Neural cell (in vitro differentiated cells): Measurements from ENCODE around the gene PXMP2. TPM values are rescaled to one million over a fixed set of nuclear protein-coding genes. Genes with fewer than 3 reads are reported as not detected.
A peak's percentile ranks its signal among the peaks of the same experiment; 100 is the strongest.

Experiments
- H2AFZ ChIP-seq: fragments of 200-600, 300-800 bp; sonication (generic), shearing (Covaris generic); 2 replicates; pipeline ENCODE4 v1.6.0; 2014; ENCODE audit warnings: low read depth, mild to moderate bottlenecking, antibody characterized with exemption, low read length, moderate library complexity
- H3F3A ChIP-seq: fragments of 200-600 bp; shearing (Covaris generic); 2 replicates; pipeline ENCODE4 v1.6.1; 2016; ENCODE audit warnings: mild to moderate bottlenecking, moderate library complexity, mixed read lengths, antibody characterized with exemption, low read length; ENCODE audit not compliant: insufficient read depth, poor library complexity, severe bottlenecking
- H3K27ac ChIP-seq: fragments of 200-600, 300-800 bp; sonication (generic), shearing (Covaris generic); 2 replicates; pipeline ENCODE4 v1.5.1; 2014; ENCODE audit warnings: mild to moderate bottlenecking, low read length, moderate library complexity
- H3K27me3 ChIP-seq: fragments of 300-800, 200-600 bp; sonication (generic), shearing (Covaris generic); 2 replicates; pipeline ENCODE4 v1.6.0; 2014; ENCODE audit warnings: mild to moderate bottlenecking, low read depth, low read length, moderate library complexity; ENCODE audit not compliant: insufficient read depth
- H3K36me3 ChIP-seq: fragments of 300-800, 200-600 bp; sonication (generic), shearing (Covaris generic); 2 replicates; pipeline ENCODE4 v1.5.1; 2014; ENCODE audit warnings: mild to moderate bottlenecking, antibody characterized with exemption, low read length, moderate library complexity; ENCODE audit not compliant: insufficient read depth
- H3K4me2 ChIP-seq: fragments of 300-800, 200-600 bp; sonication (generic), shearing (Covaris generic); 2 replicates; pipeline ENCODE4 v1.6.0; 2014; ENCODE audit warnings: mild to moderate bottlenecking, low read length
- H3K4me3 ChIP-seq: fragments of 300-800, 200-600 bp; sonication (generic), shearing (Covaris generic); 2 replicates; pipeline ENCODE4 v1.5.1; 2014; ENCODE audit warnings: mild to moderate bottlenecking, low read length, moderate library complexity
- H3K79me2 ChIP-seq: fragments of 200-600 bp; shearing (Covaris generic); replicated peaks from 2 replicates; pipeline ENCODE4 v1.6.0; 2014; ENCODE audit warnings: mild to moderate bottlenecking, low read length, moderate library complexity; ENCODE audit not compliant: insufficient read depth
- H3K9ac ChIP-seq: fragments of 300-800, 200-600 bp; sonication (generic), shearing (Covaris generic); 2 replicates; pipeline ENCODE4 v1.6.1; 2016; ENCODE audit warnings: mild to moderate bottlenecking, low read length, mixed read lengths
- H3K9me2 ChIP-seq: fragments of 200-600 bp; shearing (Covaris generic); 2 replicates; pipeline ENCODE4 v1.6.1; 2016; ENCODE audit warnings: mild to moderate bottlenecking, low read length, mixed read lengths; ENCODE audit not compliant: insufficient read depth
- H3K9me3 ChIP-seq: fragments of 200-600, 300-800 bp; sonication (generic), shearing (Covaris generic); 2 replicates; pipeline ENCODE4 v1.6.1; 2016; ENCODE audit warnings: mild to moderate bottlenecking, mixed run types, low read length, moderate library complexity, mixed read lengths
- H4K20me1 ChIP-seq: fragments of 200-600 bp; shearing (Covaris generic); 2 replicates; pipeline ENCODE4 v1.6.1; 2016; ENCODE audit warnings: mild to moderate bottlenecking, mixed run types; ENCODE audit not compliant: insufficient read depth
- EP300 ChIP-seq: fragments of 450-650 bp; conservative IDR thresholded peaks from 2 replicates; pipeline ENCODE4 v1.6.1; 2014; ENCODE audit warnings: antibody characterized with exemption, mild to moderate bottlenecking, moderate library complexity; ENCODE audit not compliant: poor library complexity, severe bottlenecking
- EZH2 ChIP-seq: fragments of 200-600, 300-800 bp; shearing (Covaris generic), sonication (generic); IDR thresholded peaks from 2 replicates; pipeline ENCODE4 v1.6.1; 2014; ENCODE audit warnings: antibody characterized with exemption, low read length, borderline replicate concordance, mild to moderate bottlenecking; ENCODE audit not compliant: insufficient read depth, poor library complexity, severe bottlenecking
- MXI1 ChIP-seq: fragments of 450-650 bp; conservative IDR thresholded peaks from 2 replicates; pipeline ENCODE4 v1.6.1; 2014; ENCODE audit warnings: antibody characterized with exemption, mild to moderate bottlenecking; ENCODE audit not compliant: poor library complexity, severe bottlenecking
- POLR2AphosphoS5 ChIP-seq: IDR thresholded peaks from 2 replicates; pipeline ENCODE4 v1.6.1; 2012
- RAD21 ChIP-seq: fragments of 450-650 bp; conservative IDR thresholded peaks from 2 replicates; pipeline ENCODE4 v1.6.1; 2014; ENCODE audit warnings: antibody characterized with exemption, mild to moderate bottlenecking, moderate library complexity
- SMC3 ChIP-seq: fragments of 450-650 bp; conservative IDR thresholded peaks from 2 replicates; pipeline ENCODE4 v1.6.1; 2014; ENCODE audit warnings: antibody characterized with exemption, mild to moderate bottlenecking, moderate library complexity; ENCODE audit not compliant: poor library complexity
- TAF1 ChIP-seq: IDR thresholded peaks from 2 replicates; pipeline ENCODE4 v1.6.1; 2012; ENCODE audit warnings: low read depth
- polyA plus RNA-seq: library from polyadenylated mRNA; depleted of rRNA; stranded (reverse); fragments of >200 nt; gene quantifications from 2 replicates; pipeline ENCODE4 v1.2.3, GENCODE V29; 2014
- TF ChIP-seq, protein P1 (sequence below): IDR thresholded peaks from 2 replicates; pipeline ENCODE4 v1.6.1; 2012; ENCODE audit warnings: borderline replicate concordance
- TF ChIP-seq, protein P2 (sequence below): fragments of 450-650 bp; IDR thresholded peaks from 2 replicates; pipeline ENCODE4 v1.5.1; 2014; ENCODE audit warnings: antibody characterized with exemption, mild to moderate bottlenecking, moderate library complexity; ENCODE audit not compliant: poor library complexity, severe bottlenecking

The PXMP2 gene
- polyA plus RNA-seq, 1 donor from 2014 or later: 95.8 TPM

DNA sequence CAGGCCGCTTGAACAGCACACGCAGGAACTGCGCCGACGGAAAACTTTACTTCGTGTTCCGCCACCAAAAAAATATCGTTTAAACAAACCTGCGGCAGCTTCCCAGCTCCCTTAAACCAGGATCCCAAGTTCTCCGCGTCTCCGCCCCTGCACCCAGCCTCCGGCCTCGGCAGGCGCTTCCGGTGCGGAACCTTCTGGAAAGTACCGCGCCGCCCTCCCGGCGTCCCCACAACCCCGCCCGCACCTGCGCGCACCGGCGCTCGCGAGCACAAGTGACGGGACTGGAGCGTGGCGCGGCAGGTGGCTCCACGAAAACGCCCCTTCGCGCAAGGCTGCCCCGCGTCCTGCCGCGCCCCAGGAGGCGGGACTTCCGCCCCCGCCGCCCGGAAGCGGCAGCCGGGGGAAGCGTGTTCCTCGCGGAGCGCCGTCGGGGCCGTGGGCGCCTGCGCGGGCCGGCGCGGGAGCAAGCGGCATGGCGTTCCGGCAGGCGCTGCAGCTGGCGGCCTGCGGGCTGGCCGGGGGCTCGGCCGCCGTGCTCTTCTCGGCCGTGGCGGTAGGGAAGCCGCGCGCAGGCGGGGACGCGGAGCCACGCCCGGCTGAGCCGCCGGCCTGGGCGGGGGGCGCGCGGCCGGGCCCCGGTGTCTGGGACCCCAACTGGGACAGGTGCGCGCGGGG lies 23.2 kb downstream of the PXMP2 start, which contains the start of gene PGAM5:
Gene PGAM5, plus strand, starts transcription at position 438 of the 675 bp plus-strand sequence. Its CDS starts 35 bp downstream, at position 473.
- peak within 1 kb of the TSS; percentile 45 for H2AFZ ChIP-seq
- TF ChIP-seq SMC3 (peak; percentile 12), EZH2 (no peak), MXI1 (peak; percentile 98), EP300 (peak; percentile 79)
- H3K9me2 ChIP-seq: no peaks in the 10 kb centered on the region
- H3K9me3 ChIP-seq: no peaks in the 10 kb centered on the region
- H3K27me3 ChIP-seq: no peaks in the 10 kb centered on the region
- no peaks in the 10 kb centered on the region for H3K36me3 ChIP-seq
- peak within 1 kb of the TSS; percentile 95 for H3K4me3 ChIP-seq
- peak within 1 kb of the TSS; percentile 69 for H3K9ac ChIP-seq
- H3K79me2 ChIP-seq: peaks cover 19% of the 10 kb centered on the region
- H3F3A ChIP-seq: no peaks in the 10 kb centered on the region
- H3K27ac ChIP-seq: peak within 1 kb of the TSS; percentile 24
- no peaks in the 10 kb centered on the region for H4K20me1 ChIP-seq
- peak within 1 kb of the TSS; percentile 76 for H3K4me2 ChIP-seq

DNA sequence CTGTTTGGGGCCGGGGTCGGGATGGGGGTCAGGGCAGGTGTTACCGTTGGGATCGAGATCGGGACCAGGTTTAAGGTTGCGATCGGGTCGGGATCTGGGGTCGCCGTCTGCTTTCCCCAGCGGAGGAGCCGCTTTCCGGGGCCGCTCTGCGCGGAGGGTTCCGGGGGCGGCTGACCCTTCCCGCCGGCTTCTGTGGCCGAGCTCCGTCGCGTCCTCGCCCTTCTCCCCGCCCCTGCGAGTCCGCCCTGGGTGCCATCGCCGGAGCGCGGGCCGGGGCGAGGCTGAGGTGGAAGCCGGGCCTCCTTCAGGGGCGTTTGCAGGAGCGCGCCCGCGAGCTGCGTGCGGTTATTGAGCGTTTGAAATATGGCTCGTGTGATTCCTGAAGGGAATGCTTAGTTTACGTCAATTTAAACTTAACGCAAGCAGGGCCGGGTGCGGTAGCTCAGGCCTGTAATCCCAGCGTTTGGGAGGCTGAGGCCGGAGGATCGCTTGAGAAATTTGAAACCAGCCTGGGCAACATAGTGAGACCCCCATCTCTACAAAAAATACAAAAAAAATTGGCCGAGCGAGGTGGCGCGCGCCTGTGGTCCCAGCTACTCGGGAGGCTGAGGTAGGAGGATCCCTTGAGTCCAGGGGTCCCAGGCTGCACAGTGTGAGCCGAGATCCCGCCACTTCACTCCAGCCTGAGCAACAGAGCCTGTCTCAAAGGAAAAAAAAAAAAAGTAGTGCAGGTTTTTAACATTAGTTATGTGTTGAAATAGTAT lies 23.9 kb downstream of the PXMP2 start:
- Histone ChIP-seq H3K4me3 (peak overlapping the region; percentile 95), H4K20me1 (no peaks in the 10 kb centered on the region), H3K79me2 (peaks cover 19% of the 10 kb centered on the region), H3K9me2 (no peaks in the 10 kb centered on the region), H3K27ac (peak overlapping the region; percentile 24), H3K9ac (peak overlapping the region; percentile 69), H3F3A (no peaks in the 10 kb centered on the region), H3K9me3 (no peaks in the 10 kb centered on the region), H3K4me2 (peak overlapping the region; percentile 48), H3K27me3 (no peaks in the 10 kb centered on the region), H3K36me3 (no peaks in the 10 kb centered on the region), H2AFZ (peak overlapping the region; percentile 33)
- TF ChIP-seq SMC3 (no peak), POLR2AphosphoS5 (no peak), RAD21 (no peak)
- TF ChIP-seq, protein P1, sequence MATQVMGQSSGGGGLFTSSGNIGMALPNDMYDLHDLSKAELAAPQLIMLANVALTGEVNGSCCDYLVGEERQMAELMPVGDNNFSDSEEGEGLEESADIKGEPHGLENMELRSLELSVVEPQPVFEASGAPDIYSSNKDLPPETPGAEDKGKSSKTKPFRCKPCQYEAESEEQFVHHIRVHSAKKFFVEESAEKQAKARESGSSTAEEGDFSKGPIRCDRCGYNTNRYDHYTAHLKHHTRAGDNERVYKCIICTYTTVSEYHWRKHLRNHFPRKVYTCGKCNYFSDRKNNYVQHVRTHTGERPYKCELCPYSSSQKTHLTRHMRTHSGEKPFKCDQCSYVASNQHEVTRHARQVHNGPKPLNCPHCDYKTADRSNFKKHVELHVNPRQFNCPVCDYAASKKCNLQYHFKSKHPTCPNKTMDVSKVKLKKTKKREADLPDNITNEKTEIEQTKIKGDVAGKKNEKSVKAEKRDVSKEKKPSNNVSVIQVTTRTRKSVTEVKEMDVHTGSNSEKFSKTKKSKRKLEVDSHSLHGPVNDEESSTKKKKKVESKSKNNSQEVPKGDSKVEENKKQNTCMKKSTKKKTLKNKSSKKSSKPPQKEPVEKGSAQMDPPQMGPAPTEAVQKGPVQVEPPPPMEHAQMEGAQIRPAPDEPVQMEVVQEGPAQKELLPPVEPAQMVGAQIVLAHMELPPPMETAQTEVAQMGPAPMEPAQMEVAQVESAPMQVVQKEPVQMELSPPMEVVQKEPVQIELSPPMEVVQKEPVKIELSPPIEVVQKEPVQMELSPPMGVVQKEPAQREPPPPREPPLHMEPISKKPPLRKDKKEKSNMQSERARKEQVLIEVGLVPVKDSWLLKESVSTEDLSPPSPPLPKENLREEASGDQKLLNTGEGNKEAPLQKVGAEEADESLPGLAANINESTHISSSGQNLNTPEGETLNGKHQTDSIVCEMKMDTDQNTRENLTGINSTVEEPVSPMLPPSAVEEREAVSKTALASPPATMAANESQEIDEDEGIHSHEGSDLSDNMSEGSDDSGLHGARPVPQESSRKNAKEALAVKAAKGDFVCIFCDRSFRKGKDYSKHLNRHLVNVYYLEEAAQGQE: no peak

DNA sequence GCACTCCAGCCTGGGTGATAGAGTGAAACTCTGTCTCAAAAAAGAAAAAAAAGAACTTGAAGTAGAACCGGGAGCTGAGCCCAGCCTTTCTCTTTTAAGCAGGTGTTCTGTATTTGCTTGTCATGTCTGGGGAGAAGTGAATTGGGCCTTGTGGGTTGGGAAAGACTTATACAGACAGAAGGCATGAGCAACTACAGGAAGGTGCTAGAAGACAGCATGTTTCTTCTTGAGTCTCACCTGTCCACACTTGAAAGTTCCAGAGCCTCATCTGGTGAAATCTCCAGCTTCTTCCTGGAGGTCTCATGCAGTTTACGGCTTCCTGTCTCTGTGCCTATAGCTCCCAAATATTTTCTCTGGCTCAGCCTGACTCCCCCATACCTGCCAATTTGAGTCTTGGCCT lies 25.7 kb downstream of the PXMP2 start:
- Histone ChIP-seq H2AFZ (no peak overlapping the region), H3K4me2 (no peak overlapping the region), H3K4me3 (no peak overlapping the region), H3K27me3 (no peaks in the 10 kb centered on the region), H3K9ac (no peak overlapping the region), H3K9me3 (no peaks in the 10 kb centered on the region), H4K20me1 (no peaks in the 10 kb centered on the region), H3K36me3 (no peaks in the 10 kb centered on the region), H3K79me2 (peaks cover 19% of the 10 kb centered on the region), H3F3A (no peaks in the 10 kb centered on the region), H3K9me2 (no peaks in the 10 kb centered on the region), H3K27ac (no peak overlapping the region)
- no peak for TF ChIP-seq TAF1
- TF ChIP-seq MXI1: no peak
- TF ChIP-seq, protein P1: no peak
- TF ChIP-seq SMC3: no peak
- no peak for TF ChIP-seq RAD21
- TF ChIP-seq, protein P2, sequence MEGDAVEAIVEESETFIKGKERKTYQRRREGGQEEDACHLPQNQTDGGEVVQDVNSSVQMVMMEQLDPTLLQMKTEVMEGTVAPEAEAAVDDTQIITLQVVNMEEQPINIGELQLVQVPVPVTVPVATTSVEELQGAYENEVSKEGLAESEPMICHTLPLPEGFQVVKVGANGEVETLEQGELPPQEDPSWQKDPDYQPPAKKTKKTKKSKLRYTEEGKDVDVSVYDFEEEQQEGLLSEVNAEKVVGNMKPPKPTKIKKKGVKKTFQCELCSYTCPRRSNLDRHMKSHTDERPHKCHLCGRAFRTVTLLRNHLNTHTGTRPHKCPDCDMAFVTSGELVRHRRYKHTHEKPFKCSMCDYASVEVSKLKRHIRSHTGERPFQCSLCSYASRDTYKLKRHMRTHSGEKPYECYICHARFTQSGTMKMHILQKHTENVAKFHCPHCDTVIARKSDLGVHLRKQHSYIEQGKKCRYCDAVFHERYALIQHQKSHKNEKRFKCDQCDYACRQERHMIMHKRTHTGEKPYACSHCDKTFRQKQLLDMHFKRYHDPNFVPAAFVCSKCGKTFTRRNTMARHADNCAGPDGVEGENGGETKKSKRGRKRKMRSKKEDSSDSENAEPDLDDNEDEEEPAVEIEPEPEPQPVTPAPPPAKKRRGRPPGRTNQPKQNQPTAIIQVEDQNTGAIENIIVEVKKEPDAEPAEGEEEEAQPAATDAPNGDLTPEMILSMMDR: no peak
- TF ChIP-seq POLR2AphosphoS5: no peak
- TF ChIP-seq EP300: no peak
- no peak for TF ChIP-seq EZH2
